ENCODE data around the gene CD9.
"Not testable (repeated sequence)": the region's sequence is repeated elsewhere in the genome, so short reads cannot be mapped to it uniquely, and the experiment has no call there.

Gene CD9

DNA sequence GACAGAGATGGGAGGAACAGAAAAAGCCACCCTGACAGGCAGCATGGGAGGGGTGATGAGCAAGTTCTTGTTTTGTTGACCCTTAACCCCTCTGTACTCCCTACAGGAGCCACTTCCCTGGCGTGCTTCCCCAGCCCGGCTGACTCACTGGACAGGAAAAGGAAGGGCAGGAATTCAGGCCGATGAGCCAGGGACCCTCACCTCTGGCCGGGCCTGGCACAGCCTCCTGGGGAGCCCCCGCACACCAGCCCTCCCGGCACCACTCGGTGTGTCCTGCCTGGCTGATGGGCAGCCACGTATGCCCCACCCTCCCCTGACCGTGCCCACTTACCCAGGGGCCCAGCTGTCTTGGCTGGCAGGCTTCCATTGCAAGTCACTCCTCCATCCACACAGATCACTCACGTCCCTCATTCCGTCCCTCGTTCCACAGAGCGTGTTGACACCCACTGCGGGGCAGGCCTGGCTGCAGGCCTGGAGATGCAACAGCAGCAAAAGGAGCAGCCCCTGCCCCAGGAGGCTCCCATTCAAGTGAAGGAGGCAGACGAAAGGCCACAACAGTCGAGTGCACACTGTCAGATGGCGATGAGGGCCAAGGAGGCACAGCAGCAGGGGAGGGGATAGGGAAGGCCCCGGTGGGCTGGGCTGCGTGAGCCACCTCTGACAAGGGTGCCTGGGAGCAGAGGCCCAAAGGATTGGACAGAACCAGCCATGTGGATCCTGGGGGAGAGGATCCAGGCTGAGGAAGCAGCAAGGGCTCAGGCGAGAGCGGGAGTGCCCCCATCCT lies 19.7 kb upstream of the CD9 start:
- DNase-seq (ENCODE audit: low spot score): no peak

DNA sequence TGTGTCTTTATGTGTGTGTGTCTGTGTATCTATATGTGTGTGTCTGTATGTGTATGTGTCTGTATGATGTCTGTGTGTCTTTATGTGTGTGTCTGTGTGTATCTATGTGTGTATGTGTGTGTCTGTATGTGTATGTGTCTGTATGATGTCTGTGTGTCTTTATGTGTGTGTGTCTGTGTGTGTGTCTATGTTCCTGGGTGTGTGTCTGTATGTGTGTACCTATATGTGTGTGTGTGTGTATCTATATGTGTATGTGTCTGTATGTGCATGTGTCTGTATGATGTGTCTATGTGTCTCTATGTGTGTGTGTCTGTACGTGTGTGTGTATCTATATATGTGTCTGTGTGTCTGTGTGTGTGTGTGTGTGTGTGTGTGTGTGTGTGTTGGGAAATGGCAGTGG lies 19.0 kb upstream of the CD9 start:
- no peak for DNase-seq (ENCODE audit: low spot score)

DNA sequence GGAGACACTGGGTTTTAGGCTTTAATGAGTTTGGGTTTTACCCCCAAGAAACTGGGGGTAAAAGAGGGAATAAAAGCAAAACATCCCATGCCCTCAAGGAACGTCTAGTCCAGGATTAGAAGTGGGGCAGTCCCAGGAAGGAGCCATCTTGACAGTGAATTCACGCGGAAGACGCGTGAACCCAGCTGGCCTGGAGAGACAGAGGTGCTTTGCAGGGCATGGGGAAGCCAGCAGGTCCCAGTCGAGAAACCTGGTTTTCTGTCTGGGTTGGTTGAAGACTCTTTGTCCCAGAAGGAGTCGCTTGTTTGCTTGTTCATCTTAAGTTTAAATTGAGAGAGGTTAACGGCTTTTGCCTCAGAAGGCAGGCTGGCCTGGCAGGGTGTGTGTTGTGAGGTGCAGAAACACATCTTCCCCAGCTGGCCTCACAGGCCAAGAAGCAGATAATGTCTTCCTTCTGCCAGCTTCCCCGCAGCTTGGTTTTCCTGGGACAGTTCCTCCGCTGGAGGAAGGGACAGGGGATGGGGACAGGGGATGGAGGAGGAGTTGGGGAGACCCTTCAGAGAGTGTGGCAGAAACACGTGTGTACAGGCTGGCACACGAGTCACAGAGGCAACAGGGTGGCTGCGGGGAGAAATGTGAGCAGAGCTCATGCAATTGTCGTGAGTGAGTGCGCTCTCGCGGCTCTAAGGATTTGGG lies 18.5 kb upstream of the CD9 start:
- DNase-seq (ENCODE audit: low spot score): no peak

DNA sequence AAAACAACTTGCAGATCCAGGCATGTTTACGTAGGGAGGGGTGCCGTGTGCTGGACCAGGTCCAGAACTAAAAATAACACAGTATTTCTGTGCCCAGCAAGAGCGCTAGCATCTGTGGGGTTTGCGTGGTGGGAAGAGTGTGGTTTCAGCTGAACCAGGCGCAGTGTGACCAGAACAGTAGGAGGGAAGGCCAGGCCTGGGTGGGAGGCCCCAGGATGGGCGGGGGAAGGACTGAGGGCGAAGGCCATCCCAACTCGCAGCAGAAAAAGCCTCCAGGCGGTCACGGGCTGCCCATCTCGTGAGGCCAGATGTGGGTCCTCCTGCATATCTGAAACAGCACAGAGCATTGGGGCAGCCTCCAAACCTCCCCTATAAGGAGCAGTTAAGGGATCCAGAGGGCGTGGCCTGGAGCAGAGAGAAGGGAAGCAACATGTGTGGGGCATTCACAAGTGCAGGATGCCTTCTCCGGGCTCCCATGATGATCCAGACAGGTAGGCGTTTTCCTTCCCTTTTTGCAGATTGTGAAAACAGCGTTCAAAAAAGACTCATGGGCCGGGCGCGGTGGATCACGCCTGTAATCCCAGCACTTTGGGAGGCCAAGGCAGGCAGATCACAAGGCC lies 17.8 kb upstream of the CD9 start:
- no peak for DNase-seq (ENCODE audit: low spot score)

DNA sequence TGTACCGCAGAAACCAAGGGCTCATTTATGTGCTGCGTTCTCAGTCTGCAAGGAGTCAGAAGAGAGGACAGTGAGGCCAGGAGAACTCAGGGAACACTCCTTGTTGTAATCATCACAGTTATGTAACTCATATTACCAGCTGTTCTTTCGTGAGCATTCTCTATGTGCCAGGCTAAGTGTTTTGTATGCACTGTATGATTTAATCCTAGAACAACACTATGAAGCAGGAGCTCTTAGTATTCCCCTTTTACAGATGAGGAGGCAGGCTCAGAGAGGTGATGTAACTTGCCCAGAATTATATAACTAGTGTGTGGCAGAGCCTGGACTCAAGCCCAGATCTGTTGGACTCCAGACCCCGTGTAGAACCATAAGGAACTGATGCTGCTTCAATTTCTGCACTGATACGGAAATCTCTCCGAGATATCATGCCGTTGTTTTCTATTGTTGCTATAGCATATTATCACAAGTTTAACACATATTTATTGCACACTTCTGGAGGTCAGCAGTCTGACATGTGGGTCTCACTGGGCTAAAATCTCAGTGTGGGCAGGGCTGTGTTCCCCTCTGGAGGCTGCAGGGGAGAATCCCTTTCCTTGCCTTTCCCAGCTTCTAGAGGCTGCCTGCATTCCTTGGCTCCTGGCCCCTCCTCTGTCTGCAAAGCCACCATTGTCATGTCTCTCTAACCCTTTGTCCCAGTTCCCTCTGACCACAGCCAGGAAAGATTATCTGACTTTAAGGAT lies 16.3 kb upstream of the CD9 start:
- DNase-seq (ENCODE audit: low spot score): peak; percentile 74

DNA sequence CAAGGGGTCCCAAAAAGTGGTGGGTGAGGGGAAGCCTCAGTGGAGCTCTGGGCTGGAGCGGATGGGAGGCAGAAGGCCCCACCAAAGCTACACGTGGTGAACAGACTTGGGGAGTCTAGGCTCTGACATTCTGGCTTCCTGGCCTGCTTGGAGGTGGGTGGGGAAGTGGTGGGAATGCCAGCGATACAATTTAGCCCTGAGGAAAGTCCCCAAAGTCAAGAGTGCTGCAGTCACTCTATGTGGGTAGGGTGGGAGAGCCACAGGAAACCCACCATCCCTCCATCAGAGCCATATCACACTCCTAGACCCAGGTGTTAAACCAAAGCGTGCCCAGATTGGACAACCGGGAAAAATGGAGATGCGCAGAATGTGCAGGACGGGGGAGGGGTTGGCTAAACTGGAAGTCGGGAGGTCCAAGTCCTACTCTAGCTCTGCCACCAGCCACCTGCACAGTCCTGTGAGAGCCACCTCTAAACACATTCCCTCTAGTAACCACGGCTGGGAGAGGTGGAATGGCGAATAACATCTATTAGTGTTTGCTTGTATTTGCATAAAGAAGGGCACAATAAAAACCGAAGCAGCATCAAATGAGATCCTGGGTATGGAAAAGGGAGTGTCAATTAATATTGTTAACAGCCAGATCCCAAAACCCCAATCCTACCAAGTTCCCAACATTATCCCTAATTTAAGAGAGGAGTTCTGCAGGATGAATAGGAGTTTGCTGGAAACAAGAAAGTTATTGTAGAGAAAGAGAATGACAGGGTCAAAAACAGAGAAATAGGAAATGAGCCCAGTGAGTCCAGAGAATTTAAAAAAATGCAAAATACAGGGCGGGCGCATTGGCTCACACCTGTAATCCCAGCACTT lies 14.0 kb upstream of the CD9 start:
- no peak for DNase-seq (ENCODE audit: low spot score)

DNA sequence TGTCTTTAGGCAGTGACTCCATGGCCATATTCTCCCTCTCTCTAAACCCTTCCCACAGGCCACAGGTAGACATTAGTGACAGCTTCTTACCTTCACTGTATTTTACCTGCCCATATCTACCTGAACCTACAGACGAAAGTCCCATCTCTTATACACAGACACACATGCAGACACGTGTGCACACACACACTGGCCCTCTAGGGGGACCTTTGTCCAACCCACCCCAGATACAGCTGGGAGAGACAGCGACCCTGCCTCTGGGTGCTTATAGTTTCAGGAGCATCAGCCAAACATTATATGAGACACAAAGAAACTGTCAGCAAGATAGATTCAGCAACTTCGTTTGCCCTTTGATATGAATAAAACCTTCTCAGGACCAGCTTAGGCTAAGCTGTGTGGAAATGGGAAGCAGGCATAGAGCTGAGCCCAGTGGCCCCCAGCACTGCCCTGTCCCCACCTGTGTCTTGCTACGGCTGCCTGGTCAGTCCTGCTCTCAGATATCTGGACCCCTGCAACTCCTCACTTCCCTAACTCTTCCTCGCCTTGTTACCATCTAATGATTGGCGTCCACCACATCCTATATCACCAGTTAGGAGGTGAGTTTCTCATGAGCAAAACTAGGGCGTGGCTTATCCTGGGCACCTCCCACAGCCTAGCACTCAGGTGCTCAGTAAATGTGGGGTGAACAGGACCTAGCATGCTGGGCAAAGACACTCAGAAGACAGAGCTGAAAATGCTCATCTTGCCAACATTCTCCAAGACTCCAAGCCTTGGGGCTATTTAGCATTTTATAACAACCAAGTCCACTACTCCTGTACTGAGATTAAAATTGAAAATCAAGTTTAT lies 12.0 kb upstream of the CD9 start:
- no peak for DNase-seq (ENCODE audit: low spot score)

DNA sequence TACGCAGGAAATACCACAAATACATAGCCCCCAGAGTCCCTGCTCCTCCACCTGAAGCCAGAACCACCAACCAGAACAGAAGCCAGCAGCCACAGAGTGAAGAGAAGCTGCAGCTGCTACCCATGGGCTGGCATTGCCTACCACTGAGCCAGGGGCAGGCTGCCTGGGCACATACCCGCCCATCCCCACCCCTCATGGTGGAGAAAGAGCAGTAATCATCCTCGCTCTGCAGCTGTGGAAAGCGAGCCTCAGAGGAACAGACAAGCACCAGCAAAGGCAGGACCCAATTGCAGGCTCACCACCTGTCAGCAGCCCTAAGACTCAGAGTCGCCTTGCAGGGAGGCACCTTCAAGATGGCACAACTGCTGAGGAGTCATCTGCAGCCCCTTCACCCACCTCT lies 11.2 kb upstream of the CD9 start:
- no peak for DNase-seq (ENCODE audit: low spot score)

DNA sequence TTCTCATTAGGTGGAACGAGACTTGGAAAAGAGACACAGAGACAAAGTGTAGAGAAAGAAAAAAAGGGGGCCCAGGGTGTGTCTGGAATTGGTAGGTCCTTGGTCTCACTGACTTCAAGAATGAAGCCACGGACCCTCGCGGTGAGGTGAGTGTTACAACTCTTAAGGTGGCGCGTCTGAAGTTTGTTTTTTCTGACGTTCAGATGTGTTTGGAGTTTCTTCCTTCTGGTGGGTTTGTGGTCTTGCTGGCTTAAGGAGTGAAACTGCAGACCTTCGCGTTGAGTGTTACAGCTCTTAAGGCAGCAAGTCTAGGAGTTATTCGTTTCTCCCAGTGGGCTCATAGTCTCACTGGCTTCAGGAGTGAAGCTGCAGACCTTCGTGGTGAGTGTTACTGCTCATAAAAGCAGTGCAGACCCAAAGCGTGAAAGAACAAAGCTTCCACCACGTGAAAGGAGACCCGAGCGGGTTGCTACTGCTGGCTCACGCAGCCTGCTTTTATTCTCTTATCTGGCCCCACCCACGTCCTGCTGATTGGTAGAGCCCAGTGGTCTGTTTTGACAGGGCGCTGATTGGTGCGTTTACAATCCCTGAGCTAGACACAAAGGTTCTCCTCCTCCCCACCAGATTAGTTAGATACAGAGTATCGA lies 10.1 kb upstream of the CD9 start:
- DNase-seq (ENCODE audit: low spot score): not testable (repeated sequence)

DNA sequence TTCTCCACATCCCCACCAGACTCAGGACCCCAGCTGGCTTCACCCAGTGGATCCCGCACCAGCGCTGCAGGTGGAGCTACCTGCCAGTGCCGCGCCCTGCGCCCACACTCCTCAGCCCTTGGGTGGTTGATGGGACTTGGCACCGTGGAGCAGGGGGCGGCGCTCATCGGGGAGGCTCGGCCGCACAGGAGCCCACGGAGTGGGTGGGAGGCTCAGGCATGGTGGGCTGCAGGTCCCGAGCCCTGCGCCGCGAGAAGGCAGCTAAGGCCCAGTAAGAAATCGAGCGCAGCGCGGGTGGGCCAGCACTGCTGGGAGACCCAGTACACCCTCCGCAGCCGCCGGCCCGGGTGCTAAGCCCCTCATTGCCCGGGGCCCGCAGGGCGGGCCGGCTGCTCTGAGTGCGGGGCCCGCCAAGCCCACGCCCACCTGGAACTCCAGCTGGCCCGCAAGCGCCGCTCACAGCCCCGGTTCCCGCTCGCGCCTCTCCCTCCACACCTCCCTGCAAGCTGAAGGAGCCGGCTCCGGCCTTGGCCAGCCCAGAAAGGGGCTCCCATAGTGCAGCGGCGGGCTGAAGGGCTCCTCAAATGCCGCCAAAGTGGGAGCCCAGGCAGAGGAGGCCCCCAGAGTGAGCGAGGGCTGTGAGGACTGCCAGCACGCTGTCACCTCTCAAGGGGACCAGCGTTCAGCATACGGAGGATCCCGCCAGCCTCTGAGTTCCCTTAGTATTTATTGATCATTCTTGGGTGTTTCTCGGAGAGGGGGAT lies 9.3 kb upstream of the CD9 start:
- DNase-seq (ENCODE audit: low spot score): not testable (repeated sequence)

DNA sequence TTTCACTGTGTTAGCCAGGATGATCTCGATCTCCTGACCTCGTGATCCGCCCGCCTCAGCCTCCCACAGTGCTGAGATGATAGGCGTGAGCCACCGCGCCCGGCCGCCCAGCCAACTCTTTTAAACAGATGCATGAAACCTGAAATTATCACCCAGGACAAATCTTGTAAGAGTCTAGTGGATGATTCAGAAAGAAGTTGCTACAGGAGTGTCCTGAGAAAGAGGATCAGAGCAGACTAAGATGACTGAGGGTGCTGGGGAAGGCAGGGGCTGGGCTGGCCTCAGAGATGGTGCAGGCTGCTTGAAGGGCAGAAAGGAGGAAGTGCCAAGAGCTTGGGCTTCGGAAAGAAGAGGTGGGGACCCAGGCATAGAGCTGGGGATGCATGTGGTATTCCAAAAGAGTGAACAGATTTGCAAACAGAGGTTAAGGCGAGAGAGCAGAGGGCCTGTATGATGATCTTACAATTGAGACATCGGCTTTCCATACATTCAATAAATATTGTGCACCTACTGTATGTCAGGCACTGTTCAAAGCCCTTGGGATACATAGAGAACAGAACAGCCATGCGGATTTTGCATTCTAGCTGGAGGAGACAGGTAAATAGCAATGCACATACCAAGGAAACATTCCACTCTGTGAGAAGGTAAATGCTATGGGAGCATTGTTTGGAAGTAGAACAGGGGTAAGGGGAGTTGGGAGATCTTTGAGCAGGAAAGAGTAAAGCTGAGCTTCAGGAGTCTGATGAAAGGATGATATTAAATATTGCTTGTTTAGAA lies 7.4 kb upstream of the CD9 start:
- DNase-seq (ENCODE audit: low spot score): no peak

DNA sequence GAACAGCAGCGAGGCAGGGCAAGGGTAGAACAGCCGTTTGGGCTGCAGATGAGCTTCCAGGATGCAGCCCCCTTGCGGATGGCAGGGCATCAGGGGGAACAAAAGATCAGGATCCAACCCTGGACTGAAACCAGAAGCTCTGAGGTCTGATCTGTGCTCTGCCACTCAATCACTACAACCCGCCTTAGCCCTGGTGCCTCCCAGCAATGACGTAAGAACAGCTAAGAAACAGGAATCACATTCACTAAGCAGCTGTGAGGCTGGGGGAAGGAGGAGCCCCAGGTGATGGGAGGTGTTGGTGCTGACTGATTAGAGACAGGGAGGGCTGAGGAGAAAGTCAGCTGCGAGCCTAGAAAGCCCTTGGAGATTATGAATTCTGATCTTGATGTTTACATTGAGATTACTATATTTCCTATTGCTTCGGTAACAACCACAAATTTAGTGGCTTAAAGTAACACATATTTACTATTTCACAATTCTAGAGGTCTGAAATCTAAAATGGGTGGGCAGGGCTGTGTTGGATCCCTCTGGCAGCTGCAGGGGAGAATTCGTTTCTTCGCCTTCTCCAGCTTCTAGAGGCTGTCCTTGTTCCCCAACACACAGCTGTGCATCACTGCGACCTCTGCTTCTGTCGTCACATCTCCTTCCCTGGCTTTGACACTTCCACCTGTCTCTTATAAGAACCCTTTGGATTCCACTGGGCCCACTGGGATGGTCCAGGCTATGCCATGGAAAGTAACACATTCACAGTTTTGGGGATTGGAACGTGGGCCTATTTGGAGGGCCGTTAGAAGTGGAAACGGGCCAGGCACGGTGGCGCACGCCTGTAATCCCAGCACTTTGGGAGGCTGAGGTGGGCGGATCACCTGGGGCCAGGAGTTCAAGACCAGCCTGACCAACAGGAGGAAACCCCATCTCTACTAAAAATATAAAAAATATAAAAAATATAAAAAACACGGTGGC lies 6.1 kb upstream of the CD9 start:
- no peak for DNase-seq (ENCODE audit: low spot score)

DNA sequence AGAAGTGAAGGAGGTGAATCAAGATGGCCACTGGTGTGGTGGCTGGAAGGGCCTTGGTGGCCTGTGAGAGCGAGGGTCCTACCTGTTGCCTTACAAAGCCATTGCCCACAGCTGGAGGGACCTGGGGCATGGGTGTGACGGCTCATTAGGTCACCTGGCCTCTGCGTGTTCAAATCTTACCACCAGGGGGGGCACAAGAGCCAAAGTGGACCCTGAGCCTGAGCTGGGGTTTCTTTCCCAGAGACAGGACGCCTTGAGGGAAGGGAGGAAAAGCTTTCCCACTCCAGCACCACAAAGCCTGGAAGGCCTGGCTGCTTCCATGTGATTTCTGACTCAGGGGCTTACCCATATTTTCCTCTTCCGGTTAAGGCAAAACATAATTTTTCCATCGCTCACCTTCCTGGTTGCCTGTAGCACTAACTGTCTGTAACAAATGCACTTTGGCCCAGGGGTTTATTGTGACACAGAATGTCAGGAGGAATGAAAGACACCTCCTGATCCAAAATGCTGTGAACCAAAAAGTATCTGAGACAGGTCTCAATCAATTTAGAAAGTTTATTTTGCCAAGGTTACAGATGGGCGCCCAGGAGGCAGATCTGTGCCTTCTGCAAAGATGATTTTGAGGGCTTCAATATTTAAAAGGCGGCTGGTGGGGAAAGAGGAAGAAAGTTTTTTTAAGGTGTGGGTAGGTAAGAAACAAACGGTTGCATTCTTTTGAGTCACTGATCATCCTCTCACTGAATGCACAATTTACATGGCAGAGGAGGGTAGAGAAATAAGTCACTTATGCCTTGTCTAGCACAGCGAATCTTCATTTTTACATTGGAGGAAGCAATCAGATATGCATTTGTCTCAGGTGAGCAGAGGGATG lies 4.3 kb upstream of the CD9 start:
- DNase-seq (ENCODE audit: low spot score): peak; percentile 86

DNA sequence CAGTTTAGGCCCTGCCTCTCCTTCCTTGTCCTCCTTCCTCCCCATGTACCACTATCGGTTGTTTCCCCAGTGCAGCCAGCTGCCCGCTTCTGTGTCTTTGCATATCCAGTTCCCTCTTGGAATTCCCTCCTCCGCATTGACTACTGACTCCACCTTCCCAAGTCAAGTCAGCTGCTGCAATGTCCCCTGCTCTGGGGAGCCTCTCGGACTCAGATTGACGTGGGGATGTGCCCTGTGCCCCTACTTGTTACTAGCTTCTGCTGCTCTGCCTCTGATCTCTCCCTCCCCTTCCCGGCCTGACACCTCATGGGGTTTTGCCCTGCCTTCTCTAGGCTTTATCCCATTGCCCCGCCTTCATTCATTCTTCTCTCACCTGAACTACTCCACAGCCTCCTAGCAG lies 2.1 kb upstream of the CD9 start:
- no peak for DNase-seq (ENCODE audit: low spot score)

DNA sequence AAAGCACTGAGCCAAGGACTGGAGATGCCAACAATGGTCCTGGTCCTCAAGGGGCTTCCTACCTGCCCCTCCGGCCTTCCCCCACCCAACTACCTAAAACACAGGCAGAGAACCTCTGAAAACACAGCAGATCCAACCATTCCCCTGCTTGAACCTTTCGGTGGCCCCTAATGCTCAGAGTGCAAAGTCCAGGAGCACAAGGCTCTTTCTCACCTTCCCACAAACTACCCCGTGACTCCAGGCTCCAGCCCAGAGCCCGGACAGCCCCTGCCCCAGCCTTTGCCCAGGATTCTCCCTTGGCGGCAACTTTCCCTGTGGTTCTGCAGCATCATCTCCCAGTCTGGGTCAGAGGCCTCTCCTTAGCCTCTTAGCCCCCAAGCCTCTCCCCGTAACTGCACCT lies 1.6 kb upstream of the CD9 start:
- DNase-seq (ENCODE audit: low spot score): no peak

DNA sequence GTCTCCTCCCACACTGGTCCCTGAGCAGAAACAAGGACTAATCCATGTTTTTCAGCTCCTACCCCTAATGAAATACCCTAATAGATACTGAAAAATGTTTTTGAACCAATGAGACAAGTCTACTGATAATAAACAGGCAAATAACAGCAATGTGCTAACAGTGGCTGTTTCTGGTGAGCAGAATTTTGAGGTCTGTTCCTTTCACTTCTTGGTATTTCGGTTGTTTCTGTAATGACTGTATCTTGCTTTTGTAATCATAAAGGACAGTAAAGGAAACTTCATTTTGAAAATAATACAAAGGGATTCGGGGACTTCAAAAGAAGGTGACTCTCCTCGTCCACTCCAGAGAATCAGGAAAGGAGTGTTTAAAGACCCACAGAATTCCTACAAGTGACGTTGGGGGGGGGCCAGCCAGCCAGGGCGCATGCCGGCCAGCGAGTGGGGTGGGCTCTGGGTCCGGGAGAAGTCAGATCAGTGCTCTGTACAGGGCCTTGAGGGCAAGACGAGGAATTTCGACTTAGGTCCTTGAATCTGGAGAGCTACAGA lies 1.1 kb upstream of the CD9 start:
- DNase-seq (ENCODE audit: low spot score): no peak

All from pons (tissue), 1 donor.